ENCODE results near the gene DDN.

DDN gene

GRCh38 chr12:48970702-48971334 lies 28.4 kb downstream of the DDN start:
- Histone ChIP-seq H3K79me2 (ENCODE audit: insufficient read depth, low read length) (no peaks in the 10 kb centered on the region), H3K9me3 (ENCODE audit: low read length) (no peaks in the 10 kb centered on the region), H4K20me1 (ENCODE audit: insufficient read depth, low read length) (no peaks in the 10 kb centered on the region), H2AFZ (ENCODE audit: low read length) (no peak overlapping the region), H3K27ac (ENCODE audit: low read depth, low read length, poor library complexity, severe bottlenecking) (no peak overlapping the region), H3K9me2 (ENCODE audit: low read depth, low read length) (no peaks in the 10 kb centered on the region), H3F3A (ENCODE audit: insufficient read depth, low read length) (no peaks in the 10 kb centered on the region), H3K27me3 (ENCODE audit: insufficient read depth, low read length) (peaks cover 22% of the 10 kb centered on the region; the same call in 1 of the 2 replicates), H3K4me3 (ENCODE audit: low read depth, low read length, poor library complexity, severe bottlenecking) (peak overlapping the region; percentile 25), H3K4me1 (ENCODE audit: insufficient read depth, low read length, severe bottlenecking) (peaks cover 20% of the 10 kb centered on the region), H3K9ac (ENCODE audit: low read length) (no peak overlapping the region), H3K36me3 (ENCODE audit: insufficient read depth, low read length) (no peaks in the 10 kb centered on the region), H3K4me2 (ENCODE audit: low read length) (peak overlapping the region; percentile 39; the same call in 1 of the 2 replicates)
- no peak for TF ChIP-seq CTCF (IDR thresholded peaks at IDR 0.05; ENCODE audit: low read length)

- H3K9me2 ChIP-seq (ENCODE audit: low read depth, low read length), result no peaks in the 10 kb centered on the region
- H3K27ac ChIP-seq (ENCODE audit: low read depth, low read length, poor library complexity, severe bottlenecking), result no peak overlapping the region
- no peaks in the 10 kb centered on the region for H3F3A ChIP-seq (ENCODE audit: insufficient read depth, low read length)
- no peaks in the 10 kb centered on the region for H3K79me2 ChIP-seq (ENCODE audit: insufficient read depth, low read length)
- TF ChIP-seq CTCF (IDR thresholded peaks at IDR 0.05; ENCODE audit: low read length) (no peak; the same call in 1 of the 2 replicates), EZH2 (IDR thresholded peaks at IDR 0.05; ENCODE audit: borderline replicate concordance, low read length) (no peak)
- no peak overlapping the region for H2AFZ ChIP-seq (ENCODE audit: low read length)
- H3K36me3 ChIP-seq (ENCODE audit: insufficient read depth, low read length), result no peaks in the 10 kb centered on the region
- no peak overlapping the region for H3K4me3 ChIP-seq (ENCODE audit: low read depth, low read length, poor library complexity, severe bottlenecking)
- H3K27me3 ChIP-seq (ENCODE audit: insufficient read depth, low read length), result peaks cover 22% of the 10 kb centered on the region; the same call in 1 of the 2 replicates
- peaks cover 21% of the 10 kb centered on the region for H3K4me1 ChIP-seq (ENCODE audit: insufficient read depth, low read length, severe bottlenecking)
- H3K9ac ChIP-seq (ENCODE audit: low read length), result no peak overlapping the region
- peak overlapping the region; percentile 43; the same call in 1 of the 2 replicates for H3K4me2 ChIP-seq (ENCODE audit: low read length)
- no peaks in the 10 kb centered on the region for H4K20me1 ChIP-seq (ENCODE audit: insufficient read depth, low read length)
- no peaks in the 10 kb centered on the region for H3K9me3 ChIP-seq (ENCODE audit: low read length)
These were observed 29.1 kb downstream of the DDN start for GRCh38 chr12:48969833-48970701.

GRCh38 chr12:48969160-48969771 lies 29.9 kb downstream of the DDN start:
- Histone ChIP-seq H3K4me1 (ENCODE audit: insufficient read depth, low read length, severe bottlenecking) (peaks cover 21% of the 10 kb centered on the region), H3K9me2 (ENCODE audit: low read depth, low read length) (no peaks in the 10 kb centered on the region), H3K27ac (ENCODE audit: low read depth, low read length, poor library complexity, severe bottlenecking) (no peak overlapping the region), H3K9ac (ENCODE audit: low read length) (no peak overlapping the region), H3K79me2 (ENCODE audit: insufficient read depth, low read length) (no peaks in the 10 kb centered on the region), H3K4me3 (ENCODE audit: low read depth, low read length, poor library complexity, severe bottlenecking) (no peak overlapping the region), H3K9me3 (ENCODE audit: low read length) (no peaks in the 10 kb centered on the region), H3K4me2 (ENCODE audit: low read length) (peak overlapping the region; percentile 43; the same call in 1 of the 2 replicates), H3K27me3 (ENCODE audit: insufficient read depth, low read length) (peaks cover 22% of the 10 kb centered on the region; the same call in 1 of the 2 replicates), H3K36me3 (ENCODE audit: insufficient read depth, low read length) (no peaks in the 10 kb centered on the region), H4K20me1 (ENCODE audit: insufficient read depth, low read length) (no peaks in the 10 kb centered on the region), H3F3A (ENCODE audit: insufficient read depth, low read length) (no peaks in the 10 kb centered on the region), H2AFZ (ENCODE audit: low read length) (no peak overlapping the region)
- TF ChIP-seq CTCF (IDR thresholded peaks at IDR 0.05; ENCODE audit: low read length) (no peak), EZH2 (IDR thresholded peaks at IDR 0.05; ENCODE audit: borderline replicate concordance, low read length) (no peak)

Data from OCI-LY1 (cell line).